ENCODE measurements around the gene CCL13.

Gene CCL13

DNA sequence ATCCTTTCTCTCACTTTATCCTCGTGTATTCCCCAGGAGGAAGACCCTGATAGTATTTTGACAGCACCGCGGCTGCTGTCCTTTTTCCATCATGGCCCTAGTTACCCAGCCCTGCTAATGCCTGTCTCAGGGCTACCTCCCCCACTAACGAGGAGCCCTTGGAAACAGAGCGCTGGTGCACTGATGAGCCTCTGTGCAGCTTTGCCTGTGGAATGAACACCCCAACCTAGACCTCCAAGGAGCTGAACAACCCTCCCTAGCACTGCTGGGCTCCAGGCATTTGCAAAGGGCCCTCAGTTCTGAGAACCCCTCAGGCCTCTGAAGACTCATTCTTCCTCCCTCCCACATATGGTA is 30.0 kb downstream of the CCL13 start:
- peak; percentile 49 for DNase-seq

DNA sequence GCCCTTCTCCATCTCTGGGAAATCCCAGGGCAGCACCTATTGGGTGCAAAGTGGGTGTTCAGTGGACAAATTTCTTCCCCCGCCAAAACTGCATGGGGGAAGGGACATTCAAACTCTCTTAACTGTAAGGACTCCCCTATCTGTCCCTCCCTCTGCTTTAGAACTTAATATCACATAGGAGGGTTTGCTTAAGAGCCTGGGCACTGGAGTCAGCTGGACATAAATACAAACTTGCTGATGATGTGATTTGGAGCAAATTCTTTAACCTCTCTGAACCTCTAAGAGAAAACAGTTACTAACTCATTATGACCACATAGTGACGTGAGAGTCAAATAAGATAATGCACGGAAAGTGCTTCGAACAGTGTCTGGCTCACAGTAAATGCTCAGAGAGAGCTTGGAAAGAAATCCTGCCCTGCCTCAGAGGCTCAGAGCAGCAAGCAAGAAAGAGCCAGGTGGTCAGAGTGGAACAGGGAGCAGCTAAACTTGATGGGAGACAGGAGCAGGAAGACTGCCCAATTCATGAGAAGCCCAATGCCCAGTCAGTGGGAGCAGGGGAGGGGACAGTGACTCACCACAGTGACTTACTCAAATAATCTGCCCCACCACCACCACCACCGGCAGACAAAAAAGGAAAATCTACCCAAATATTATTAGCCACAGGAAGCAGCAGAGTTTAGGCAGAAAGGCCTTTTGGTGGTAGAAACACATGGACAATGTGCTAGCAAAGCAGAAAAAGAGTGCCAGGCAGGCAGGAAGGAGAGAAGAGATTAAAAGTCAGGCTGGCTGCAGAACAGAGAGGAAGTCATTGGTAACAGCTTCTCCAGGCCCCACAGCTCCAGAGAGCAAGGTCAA is 30.6 kb downstream of the CCL13 start:
- DNase-seq: peak; percentile 67

DNA sequence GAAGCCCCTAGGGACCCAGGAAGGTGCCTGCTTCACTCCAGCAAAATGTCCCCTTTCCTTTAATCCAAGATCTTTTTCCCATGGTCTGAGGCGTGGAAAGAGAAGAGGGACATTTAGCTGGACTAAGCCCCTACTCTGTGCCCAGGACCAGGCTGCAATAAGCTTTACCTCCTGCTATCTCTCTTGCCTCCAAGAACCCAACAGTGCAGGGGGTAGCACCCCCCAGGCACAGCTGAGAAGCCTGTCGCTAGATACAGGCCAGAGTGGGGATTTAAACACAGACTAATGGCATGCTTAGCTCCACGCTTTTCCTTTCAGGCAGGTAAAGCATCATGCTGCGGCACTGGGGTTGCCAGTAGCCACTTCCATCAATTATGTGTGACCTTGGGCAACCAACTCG is 31.3 kb downstream of the CCL13 start:
- no peak for DNase-seq

DNA sequence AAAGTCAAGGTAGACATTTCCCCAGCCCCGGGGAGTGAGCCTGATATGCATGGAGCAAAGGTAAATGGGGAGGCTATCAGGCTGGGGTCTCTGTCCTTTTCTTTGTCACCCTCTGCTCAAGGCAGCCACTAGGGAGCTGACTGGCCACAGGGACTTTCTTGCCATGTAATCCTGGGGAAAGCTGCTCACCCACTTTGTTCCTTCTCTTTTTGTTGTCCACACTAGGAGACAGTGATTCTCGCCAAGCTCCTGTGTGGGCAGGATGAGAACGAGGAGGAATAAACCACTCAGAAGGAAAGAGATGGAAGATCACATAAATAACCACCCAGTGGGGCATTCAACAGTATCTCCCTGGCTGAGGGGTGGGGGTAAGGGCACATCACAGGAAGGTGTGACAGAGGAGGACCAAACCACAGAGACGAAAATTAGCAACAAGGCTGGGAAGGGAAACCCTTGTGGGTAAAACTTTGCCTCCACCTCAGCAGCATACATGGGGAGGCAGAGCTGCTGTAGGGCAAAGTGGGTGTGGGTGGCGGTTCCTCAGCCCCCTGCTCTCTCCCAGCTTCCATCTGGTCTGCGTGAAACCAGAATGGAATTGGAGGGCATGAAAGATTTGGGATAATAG is 33.0 kb downstream of the CCL13 start:
- peak; percentile 41 for DNase-seq

DNA sequence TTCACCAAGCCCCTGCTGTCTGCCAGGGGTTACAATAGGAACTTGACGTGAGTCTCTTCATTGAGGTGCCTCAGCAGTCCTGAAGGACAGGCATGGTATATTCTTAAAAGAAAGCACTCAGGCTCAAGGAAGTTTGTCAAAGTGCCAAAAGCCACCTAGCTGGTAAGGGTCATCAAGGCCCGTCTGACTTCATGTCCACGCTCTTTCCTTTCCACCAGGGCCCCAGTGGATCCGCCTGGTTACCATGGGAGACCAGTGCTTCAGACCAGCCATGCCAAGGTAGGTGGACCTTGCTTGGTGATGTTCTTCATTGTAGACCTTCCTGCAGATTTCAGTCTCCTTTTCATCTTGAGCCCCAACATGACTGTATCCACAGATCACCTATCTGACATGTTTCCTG is 34.4 kb downstream of the CCL13 start:
- peak; percentile 34 for DNase-seq

DNA sequence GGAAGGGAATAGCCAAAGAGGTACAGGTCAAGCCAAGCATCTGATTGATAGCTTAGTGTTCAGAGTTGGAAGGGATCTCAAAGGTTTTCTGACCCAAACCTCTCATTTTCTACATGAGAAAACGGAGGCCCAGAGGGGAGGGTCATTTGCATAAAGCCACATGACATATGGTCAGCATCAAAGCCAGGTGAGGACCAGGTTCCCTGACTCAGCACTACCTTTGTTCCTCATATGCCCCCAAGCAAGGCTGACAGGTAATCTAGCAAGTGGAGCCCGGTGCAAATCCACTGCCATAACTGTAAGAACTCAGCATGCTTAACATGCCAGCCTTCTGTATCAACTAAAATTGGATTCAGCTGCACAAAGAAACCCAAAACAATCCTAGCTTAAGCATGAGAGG is 35.0 kb downstream of the CCL13 start:
- DNase-seq: peak; percentile 59

DNA sequence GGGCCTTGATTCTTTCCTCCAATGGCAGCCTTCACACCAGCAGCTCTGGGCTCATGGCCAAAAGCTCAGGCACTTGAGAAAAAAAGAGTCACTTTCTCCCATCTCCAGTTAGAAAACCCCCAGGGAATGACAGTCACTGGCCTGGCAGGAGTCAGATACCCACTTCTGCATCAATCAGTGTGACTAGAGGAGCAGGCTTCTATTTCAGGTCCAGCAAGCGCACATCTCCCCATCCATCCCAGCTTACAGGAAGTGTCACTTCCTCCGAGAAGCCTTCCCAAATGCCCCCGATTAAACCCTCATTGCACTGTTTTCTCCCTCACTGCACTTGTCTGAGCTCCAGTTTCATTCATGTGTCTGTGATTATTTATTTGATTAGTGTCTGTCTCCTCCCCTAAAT is 37.1 kb downstream of the CCL13 start:
- no peak for DNase-seq

DNA sequence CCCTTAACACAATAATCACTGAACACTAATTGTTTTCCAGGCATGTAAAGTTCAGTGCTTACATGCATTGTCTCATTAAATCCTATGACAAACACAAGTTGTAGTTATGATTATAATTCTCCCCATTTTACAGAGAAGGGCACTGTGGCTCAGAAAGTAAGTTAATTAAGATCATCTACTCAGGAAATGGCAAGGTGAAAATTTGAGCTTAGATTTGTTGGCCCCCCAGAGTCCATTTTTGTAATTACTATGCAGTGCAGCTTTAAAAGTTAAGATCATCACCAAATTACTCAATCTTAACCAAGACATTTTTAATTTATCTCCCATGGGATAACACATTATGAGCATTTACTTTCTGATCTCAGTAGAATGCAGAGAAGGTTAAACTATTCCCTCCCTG is 41.0 kb downstream of the CCL13 start:
- no peak for DNase-seq

DNA sequence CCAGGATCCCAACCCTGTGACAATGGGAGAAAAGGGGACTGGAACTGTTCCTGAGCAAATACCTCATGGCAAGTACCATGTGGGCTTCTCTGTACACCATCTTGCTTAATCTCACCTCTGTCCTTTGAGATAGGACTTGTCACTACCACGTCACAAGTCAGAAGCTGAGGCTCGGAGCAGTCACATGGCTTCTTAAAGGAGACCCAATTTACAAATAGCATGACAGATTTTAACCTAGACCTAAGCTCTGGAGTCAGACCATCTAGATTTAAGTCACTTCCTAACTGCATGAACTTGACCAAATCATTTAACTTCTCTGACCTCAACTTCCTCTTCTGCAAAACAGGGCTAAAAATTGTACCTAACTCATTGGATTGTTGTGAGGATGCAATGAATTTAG is 42.7 kb downstream of the CCL13 start:
- no peak for DNase-seq

DNA sequence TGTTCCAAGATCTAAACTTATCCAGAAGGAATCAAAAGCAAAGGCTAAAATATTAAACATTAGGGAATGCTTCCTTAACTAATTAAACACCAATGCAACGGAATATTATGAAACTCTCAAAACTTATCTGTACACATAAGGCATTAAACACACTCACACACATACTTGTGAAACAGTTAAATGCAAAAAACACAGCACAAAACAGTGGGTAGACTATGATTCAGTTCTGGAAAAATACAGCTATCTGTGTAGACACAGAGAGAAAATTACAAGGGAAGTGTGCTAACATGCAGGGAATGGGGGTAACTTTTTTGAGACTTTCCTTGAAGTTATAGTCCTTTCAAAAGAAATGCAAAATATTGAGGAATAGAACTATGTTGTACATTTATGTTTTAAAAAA is 43.4 kb downstream of the CCL13 start:
- DNase-seq: no peak

DNA sequence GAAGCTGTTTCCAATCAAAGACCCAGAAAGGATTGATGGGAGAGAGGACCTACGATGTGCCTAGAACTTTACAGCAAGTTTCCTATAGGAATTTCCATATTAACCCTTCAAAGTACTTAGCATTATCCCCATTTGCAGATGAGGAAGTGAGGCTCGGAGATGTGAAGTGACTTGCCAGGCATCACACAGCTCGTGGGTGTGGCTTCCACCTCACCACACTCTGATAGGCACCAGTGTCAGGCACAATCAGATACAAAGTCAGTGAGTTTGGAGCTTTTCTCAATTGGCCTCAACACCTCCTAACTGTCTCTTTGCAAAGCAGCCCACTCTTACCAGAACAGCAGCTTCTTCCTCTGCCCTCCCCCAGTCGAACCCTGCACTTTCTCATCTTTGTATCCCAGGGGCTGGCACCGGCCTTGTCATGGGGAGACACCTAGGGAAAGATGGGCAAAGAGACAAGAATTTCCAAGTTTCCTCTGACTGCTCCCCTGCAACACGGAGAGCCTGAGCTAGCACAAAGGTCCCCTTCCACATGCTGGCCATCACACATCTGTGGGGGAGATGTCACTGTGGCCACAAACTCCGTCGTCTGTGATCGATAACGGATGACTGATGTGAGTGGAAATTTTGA is 44.1 kb downstream of the CCL13 start:
- DNase-seq: peak; percentile 39

DNA sequence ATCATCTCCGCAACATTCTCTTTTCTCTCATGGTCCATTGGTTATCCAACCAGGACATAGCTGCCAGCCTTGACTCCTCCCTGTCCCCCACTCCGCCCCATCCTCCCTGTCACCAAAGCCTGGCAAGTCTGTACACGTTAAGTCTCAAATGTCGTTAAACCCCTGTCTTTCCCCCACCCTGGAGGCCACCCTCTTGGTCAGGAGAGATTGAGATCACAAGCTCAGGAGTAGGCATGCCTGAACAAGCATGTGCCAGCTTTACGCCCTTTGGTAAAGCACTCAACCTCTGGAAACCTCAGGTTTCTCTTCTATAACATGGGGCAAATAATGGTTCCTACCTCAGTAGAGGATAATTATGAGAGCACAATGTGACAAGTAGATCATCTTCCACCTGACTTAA is 44.9 kb downstream of the CCL13 start:
- peak; percentile 51 for DNase-seq

DNA sequence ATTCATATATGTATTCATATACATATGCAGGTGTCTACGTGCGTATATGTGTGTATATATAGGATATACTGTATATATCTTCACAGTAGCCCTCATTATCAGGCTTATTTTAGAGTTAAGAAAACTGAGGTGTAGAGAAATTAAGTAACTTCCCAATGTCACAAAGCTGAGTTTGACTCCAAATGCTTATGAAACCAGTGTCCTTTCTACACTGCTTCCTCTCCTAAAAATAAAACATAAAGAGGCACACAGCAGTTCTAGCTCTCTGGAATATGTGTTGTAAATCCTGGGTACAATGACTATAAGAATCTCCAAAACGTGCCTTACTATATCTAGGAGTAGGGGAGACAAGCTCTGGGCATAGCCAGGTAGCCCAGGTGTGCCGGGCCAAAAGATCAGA is 46.7 kb downstream of the CCL13 start:
- peak; percentile 11 for DNase-seq

DNA sequence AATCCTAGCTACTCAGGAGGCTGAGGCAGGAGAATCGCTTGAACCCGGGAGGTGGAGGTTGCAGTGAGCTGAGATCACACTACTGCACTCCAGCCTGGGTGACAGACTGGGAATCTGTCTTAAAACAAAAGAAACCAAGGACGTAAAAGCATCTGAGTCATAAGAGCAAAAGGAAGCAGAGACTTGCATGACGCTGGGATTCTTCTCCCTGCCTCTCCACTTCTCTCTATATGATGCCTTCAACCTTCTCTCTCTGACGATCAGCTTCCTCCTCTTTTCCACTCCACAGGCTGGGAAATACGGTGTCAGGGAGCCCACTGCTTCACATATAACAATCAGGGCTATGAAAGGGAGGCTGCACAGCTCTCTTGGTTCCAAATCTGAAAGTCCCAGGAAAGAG is 49.9 kb downstream of the CCL13 start:
- DNase-seq: peak; percentile 28
